MM.1S (cell line): Measurements from ENCODE around the gene TEKTIP1.
"Not testable (repeated sequence)": the region's sequence is repeated elsewhere in the genome, so short reads cannot be mapped to it uniquely, and the experiment has no call there.

Experiments used
- EZH2 ChIP-seq: fragments of 300-600 bp; sonication (generic); optimal IDR thresholded peaks from 2 replicates; pipeline ENCODE3; 2017; ENCODE audit warnings: low read depth, mild to moderate bottlenecking, antibody characterized with exemption, low read length, mixed read lengths
- EZH2phosphoT487 ChIP-seq: fragments of 300-600 bp; sonication (generic); IDR thresholded peaks from 2 replicates; pipeline ENCODE4 v1.6.1; 2018; ENCODE audit warnings: antibody characterized with exemption, low read length
- TF ChIP-seq, protein P1 (sequence below): fragments of 300-600 bp; sonication (generic); IDR thresholded peaks from 2 replicates; pipeline ENCODE4 v1.5.1; 2016; ENCODE audit warnings: antibody characterized with exemption, low read length, mixed read lengths

DNA sequence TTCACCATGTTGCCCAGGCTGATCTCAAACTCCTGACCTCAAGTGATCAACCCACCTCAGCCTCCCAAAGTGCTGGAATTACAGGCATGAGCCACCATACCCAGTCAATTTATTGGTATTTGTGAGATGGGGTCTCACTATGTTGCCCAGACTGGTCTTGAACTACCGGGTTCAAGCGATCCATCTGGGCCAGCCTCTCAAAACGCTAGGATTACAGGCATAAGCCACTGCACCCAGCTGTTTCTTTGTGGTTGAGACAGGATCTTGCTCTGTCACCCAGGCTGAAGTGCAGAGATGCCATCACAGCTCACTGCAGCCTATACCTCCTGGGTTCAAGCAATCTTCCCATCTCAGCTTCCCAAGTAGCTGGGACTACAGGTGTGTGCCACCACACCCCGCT, 42.8 kb downstream of the TEKTIP1 start:
- TF ChIP-seq EZH2phosphoT487, EZH2: not testable (repeated sequence)
- TF ChIP-seq, protein P1, sequence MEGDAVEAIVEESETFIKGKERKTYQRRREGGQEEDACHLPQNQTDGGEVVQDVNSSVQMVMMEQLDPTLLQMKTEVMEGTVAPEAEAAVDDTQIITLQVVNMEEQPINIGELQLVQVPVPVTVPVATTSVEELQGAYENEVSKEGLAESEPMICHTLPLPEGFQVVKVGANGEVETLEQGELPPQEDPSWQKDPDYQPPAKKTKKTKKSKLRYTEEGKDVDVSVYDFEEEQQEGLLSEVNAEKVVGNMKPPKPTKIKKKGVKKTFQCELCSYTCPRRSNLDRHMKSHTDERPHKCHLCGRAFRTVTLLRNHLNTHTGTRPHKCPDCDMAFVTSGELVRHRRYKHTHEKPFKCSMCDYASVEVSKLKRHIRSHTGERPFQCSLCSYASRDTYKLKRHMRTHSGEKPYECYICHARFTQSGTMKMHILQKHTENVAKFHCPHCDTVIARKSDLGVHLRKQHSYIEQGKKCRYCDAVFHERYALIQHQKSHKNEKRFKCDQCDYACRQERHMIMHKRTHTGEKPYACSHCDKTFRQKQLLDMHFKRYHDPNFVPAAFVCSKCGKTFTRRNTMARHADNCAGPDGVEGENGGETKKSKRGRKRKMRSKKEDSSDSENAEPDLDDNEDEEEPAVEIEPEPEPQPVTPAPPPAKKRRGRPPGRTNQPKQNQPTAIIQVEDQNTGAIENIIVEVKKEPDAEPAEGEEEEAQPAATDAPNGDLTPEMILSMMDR = not testable (repeated sequence)
